IMR-90 (cell line): Measurements from ENCODE around the gene AP4S1.
"Not testable (repeated sequence)": the region's sequence is repeated elsewhere in the genome, so short reads cannot be mapped to it uniquely, and the experiment has no call there.

Experiments
- CEBPB ChIP-seq: IDR thresholded peaks from 2 replicates; pipeline ENCODE4 v1.6.1; 2012; ENCODE audit warnings: low read depth, low read length, improper control_type of control experiment
- FOS ChIP-seq: fragments of 150-350 bp; IDR thresholded peaks from 2 replicates; pipeline ENCODE4 v1.6.1; 2016; ENCODE audit warnings: low read depth, low read length
- NFE2L2 ChIP-seq: fragments of 150-350 bp; IDR thresholded peaks from 2 replicates; pipeline ENCODE4 v1.6.1; 2016; ENCODE audit warnings: low read depth, mild to moderate bottlenecking, low read length
- TF ChIP-seq, protein P1 (sequence below): conservative IDR thresholded peaks from 2 replicates; pipeline ENCODE4 v1.5.1; 2012; ENCODE audit warnings: mild to moderate bottlenecking, low read depth, low read length, improper control_type of control experiment
- TF ChIP-seq, protein P2 (sequence below): fragments of 150-350 bp; IDR thresholded peaks from 2 replicates; pipeline ENCODE4 v1.6.1; 2017; ENCODE audit warnings: mild to moderate bottlenecking, antibody characterized with exemption, low read length, low read depth

DNA sequence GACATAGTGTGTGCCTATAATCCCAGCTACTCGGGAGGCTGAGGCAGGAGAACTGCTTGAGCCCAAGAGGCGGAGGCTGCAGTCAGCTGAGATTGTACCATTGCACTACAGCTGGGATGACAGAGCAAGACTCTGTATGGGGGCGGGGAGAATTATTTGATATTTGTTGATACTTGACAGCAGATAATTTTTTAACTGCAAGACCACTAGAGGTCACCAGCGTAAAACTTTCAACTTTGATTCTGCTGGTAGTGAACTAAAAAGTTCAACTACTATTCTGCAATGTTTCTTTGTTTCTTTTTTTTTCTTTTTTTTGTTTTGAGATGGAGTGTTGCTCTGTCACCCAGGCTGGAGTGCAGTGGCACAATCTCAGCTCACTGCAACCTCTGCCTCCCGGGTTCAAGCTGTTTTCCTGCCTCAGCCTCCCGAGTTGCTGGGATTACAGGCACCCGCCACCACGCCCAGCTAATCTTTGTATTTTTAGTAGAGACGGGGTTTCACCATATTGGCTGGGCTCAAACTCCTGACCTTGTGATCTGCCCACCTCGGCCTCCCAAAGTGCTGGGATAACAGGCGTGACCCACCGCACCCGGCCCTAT lies 45.2 kb upstream of the AP4S1 start:
- TF ChIP-seq, protein P1, sequence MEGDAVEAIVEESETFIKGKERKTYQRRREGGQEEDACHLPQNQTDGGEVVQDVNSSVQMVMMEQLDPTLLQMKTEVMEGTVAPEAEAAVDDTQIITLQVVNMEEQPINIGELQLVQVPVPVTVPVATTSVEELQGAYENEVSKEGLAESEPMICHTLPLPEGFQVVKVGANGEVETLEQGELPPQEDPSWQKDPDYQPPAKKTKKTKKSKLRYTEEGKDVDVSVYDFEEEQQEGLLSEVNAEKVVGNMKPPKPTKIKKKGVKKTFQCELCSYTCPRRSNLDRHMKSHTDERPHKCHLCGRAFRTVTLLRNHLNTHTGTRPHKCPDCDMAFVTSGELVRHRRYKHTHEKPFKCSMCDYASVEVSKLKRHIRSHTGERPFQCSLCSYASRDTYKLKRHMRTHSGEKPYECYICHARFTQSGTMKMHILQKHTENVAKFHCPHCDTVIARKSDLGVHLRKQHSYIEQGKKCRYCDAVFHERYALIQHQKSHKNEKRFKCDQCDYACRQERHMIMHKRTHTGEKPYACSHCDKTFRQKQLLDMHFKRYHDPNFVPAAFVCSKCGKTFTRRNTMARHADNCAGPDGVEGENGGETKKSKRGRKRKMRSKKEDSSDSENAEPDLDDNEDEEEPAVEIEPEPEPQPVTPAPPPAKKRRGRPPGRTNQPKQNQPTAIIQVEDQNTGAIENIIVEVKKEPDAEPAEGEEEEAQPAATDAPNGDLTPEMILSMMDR: peak; percentile 78
- TF ChIP-seq FOS, CEBPB: not testable (repeated sequence)
- TF ChIP-seq NFE2L2: 0 out of 2 replicates have a peak, but pooled peaks have one; percentile 37
- TF ChIP-seq, protein P2, sequence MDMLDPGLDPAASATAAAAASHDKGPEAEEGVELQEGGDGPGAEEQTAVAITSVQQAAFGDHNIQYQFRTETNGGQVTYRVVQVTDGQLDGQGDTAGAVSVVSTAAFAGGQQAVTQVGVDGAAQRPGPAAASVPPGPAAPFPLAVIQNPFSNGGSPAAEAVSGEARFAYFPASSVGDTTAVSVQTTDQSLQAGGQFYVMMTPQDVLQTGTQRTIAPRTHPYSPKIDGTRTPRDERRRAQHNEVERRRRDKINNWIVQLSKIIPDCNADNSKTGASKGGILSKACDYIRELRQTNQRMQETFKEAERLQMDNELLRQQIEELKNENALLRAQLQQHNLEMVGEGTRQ: not testable (repeated sequence)
